GM12892 (cell line): ENCODE measurements around the gene MPPE1.
"Not testable (repeated sequence)": the region's sequence is repeated elsewhere in the genome, so short reads cannot be mapped to it uniquely, and the experiment has no call there.

Experiments used
- POLR2A ChIP-seq: IDR thresholded peaks from 2 replicates; pipeline ENCODE4 v1.6.1; 2011; ENCODE audit warnings: low read depth, low read length, control low read depth
- POLR2AphosphoS5 ChIP-seq: IDR thresholded peaks from 2 replicates; pipeline ENCODE4 v1.6.1; 2011; ENCODE audit warnings: low read depth, low read length, control low read depth
- TAF1 ChIP-seq: IDR thresholded peaks from 2 replicates; pipeline ENCODE4 v1.6.1; 2011; ENCODE audit warnings: low read depth, mild to moderate bottlenecking, control low read depth, low read length, borderline replicate concordance

DNA sequence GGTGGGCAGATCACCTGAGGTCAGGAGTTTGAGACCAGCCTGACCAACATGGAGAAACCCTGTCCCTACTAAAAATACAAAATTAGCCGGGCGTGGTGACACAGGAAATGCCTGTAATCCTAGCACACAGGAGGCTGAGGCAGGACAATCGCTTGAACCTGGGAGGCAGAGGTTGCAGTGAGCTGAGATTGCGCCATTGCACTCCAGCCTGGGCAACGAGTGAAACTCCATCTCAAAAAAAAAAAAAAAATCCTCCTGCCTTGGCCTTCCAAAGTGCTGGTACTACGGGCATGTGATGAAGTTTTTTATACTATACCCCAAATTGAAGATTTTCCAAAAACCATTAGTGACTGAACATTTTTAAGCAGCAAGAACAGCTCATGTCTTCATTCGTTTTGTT is 15.7 kb downstream of the MPPE1 start:
- TF ChIP-seq POLR2A, POLR2AphosphoS5, TAF1: not testable (repeated sequence)
